Measurements from ENCODE around the gene TDRD9. TPM values are rescaled to one million over a fixed set of nuclear protein-coding genes. Genes with fewer than 3 reads are reported as not detected.

The TDRD9 gene
- total RNA-seq, 1 donor from 2014 or later, result not detected

GRCh38 chr14:104001003-104001402 lies 72.7 kb downstream of the TDRD9 start:
- no peaks in the 10 kb centered on the region for H3K9me3 Mint-ChIP-seq (ENCODE audit: low read depth)
- no peak overlapping the region for H3K4me3 Mint-ChIP-seq (ENCODE audit: low read depth)

GRCh38 chr14:104003616-104004015 lies 75.4 kb downstream of the TDRD9 start:
- Mint-ChIP-seq H3K27ac (no peak overlapping the region), H3K4me1 (ENCODE audit: low read depth) (no peaks in the 10 kb centered on the region), H3K27me3 (peaks cover 10% of the 10 kb centered on the region), H3K36me3 (ENCODE audit: insufficient read depth) (no peaks in the 10 kb centered on the region), H3K4me3 (ENCODE audit: low read depth) (no peak overlapping the region), H3K9me3 (ENCODE audit: low read depth) (no peaks in the 10 kb centered on the region)
- no peak for DNase-seq (ENCODE audit: low spot score, unreplicated experiment)
- TF ChIP-seq, protein P1, sequence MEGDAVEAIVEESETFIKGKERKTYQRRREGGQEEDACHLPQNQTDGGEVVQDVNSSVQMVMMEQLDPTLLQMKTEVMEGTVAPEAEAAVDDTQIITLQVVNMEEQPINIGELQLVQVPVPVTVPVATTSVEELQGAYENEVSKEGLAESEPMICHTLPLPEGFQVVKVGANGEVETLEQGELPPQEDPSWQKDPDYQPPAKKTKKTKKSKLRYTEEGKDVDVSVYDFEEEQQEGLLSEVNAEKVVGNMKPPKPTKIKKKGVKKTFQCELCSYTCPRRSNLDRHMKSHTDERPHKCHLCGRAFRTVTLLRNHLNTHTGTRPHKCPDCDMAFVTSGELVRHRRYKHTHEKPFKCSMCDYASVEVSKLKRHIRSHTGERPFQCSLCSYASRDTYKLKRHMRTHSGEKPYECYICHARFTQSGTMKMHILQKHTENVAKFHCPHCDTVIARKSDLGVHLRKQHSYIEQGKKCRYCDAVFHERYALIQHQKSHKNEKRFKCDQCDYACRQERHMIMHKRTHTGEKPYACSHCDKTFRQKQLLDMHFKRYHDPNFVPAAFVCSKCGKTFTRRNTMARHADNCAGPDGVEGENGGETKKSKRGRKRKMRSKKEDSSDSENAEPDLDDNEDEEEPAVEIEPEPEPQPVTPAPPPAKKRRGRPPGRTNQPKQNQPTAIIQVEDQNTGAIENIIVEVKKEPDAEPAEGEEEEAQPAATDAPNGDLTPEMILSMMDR (IDR thresholded peaks at IDR 0.05; ENCODE audit: unreplicated experiment), result no peak

More at GRCh38 chr14:104001003-104001402, 72.7 kb downstream of the TDRD9 start:
- DNase-seq (ENCODE audit: low spot score, unreplicated experiment), result no peak
- Mint-ChIP-seq H3K27ac (no peak overlapping the region), H3K36me3 (ENCODE audit: insufficient read depth) (no peaks in the 10 kb centered on the region), H3K27me3 (peaks cover 10% of the 10 kb centered on the region), H3K4me1 (ENCODE audit: low read depth) (no peaks in the 10 kb centered on the region)
- TF ChIP-seq, protein P1 (IDR thresholded peaks at IDR 0.05; ENCODE audit: unreplicated experiment), result peak; percentile 46

- Mint-ChIP-seq H3K4me1 (ENCODE audit: low read depth) (no peaks in the 10 kb centered on the region), H3K36me3 (ENCODE audit: insufficient read depth) (no peaks in the 10 kb centered on the region), H3K27me3 (peaks cover 10% of the 10 kb centered on the region), H3K27ac (no peak overlapping the region), H3K9me3 (ENCODE audit: low read depth) (no peaks in the 10 kb centered on the region), H3K4me3 (ENCODE audit: low read depth) (no peak overlapping the region)
- no peak for DNase-seq (ENCODE audit: low spot score, unreplicated experiment)
- TF ChIP-seq, protein P1 (IDR thresholded peaks at IDR 0.05; ENCODE audit: unreplicated experiment), result no peak
These were observed 76.6 kb downstream of the TDRD9 start for GRCh38 chr14:104004849-104005248.

DNA sequence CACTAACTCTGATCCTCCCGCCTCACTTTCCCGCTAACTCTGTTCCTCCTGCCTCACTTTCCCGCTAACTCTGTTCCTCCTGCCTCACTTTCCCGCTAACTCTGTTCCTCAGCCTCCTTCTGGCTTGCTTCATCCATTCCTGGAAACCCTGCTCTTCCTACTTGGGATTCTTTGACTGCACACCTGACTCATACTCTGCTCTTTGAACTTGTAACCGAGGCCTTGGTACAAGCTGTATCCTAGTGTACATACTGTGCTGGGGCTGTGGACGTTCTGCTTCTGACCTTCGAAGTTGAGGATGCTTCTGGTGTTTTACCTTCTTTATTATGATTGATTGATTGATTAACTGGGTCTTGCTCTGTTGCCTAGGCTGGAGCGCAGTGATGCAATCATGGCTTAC lies 77.2 kb downstream of the TDRD9 start:
- Mint-ChIP-seq H3K4me3 (ENCODE audit: low read depth) (no peak overlapping the region), H3K27me3 (peaks cover 10% of the 10 kb centered on the region), H3K9me3 (ENCODE audit: low read depth) (no peaks in the 10 kb centered on the region), H3K27ac (no peak overlapping the region), H3K4me1 (ENCODE audit: low read depth) (no peaks in the 10 kb centered on the region), H3K36me3 (ENCODE audit: insufficient read depth) (no peaks in the 10 kb centered on the region)
- TF ChIP-seq, protein P1 (IDR thresholded peaks at IDR 0.05; ENCODE audit: unreplicated experiment), result no peak
- no peak for DNase-seq (ENCODE audit: low spot score, unreplicated experiment)

- Mint-ChIP-seq H3K9me3 (ENCODE audit: low read depth) (peaks cover 1% of the 10 kb centered on the region), H3K27me3 (peaks cover 10% of the 10 kb centered on the region), H3K36me3 (ENCODE audit: insufficient read depth) (no peaks in the 10 kb centered on the region), H3K4me1 (ENCODE audit: low read depth) (no peaks in the 10 kb centered on the region), H3K4me3 (ENCODE audit: low read depth) (no peak overlapping the region), H3K27ac (no peak overlapping the region)
- no peak for DNase-seq (ENCODE audit: low spot score, unreplicated experiment)
- TF ChIP-seq, protein P1 (IDR thresholded peaks at IDR 0.05; ENCODE audit: unreplicated experiment), result no peak
These were observed 78.9 kb downstream of the TDRD9 start for GRCh38 chr14:104007121-104007520.
